Activated CD4-positive, alpha-beta memory T cell treated with anti-CD3 and anti-CD28 coated beads for 36 hours (primary cell): Measurements from ENCODE around the gene TRERF1. TPM values are rescaled to one million over a fixed set of nuclear protein-coding genes. Genes with fewer than 3 reads are reported as not detected.

ENCODE experiments used
- CTCF ChIA-PET: fragments of 350-600 bp; sonication (Branson Sonifier 250); formaldehyde crosslinking; loops from one replicate; lab custom pipeline; 2021; ENCODE audit warnings: antibody characterized with exemption, inconsistent platforms; lab: Charles Lee
- POLR2A ChIA-PET: fragments of 350-600 bp; sonication (Branson Sonifier 250); formaldehyde crosslinking; loops from one replicate; lab custom pipeline; 2021; ENCODE audit warnings: antibody characterized with exemption; lab: Charles Lee
- DNase-seq: peaks from one replicate; pipeline ENCODE4 v3.0.0-alpha.2; 2020
- H3K27ac Mint-ChIP-seq: one replicate; pipeline ENCODE4 v1.8.0; 2021; ENCODE audit warnings: mixed read lengths
- H3K27me3 Mint-ChIP-seq: one replicate; pipeline ENCODE4 v1.8.0; 2021; ENCODE audit warnings: mixed read lengths
- H3K36me3 Mint-ChIP-seq: one replicate; pipeline ENCODE4 v1.8.0; 2021; ENCODE audit warnings: mixed read lengths
- H3K4me1 Mint-ChIP-seq: one replicate; pipeline ENCODE4 v1.8.0; 2021; ENCODE audit warnings: low read depth, mixed read lengths
- H3K4me3 Mint-ChIP-seq: one replicate; pipeline ENCODE4 v1.8.0; 2021; ENCODE audit warnings: mild to moderate bottlenecking, mixed read lengths
- H3K9me3 Mint-ChIP-seq: one replicate; pipeline ENCODE4 v1.8.0; 2021; ENCODE audit warnings: mixed read lengths
- intact Hi-C: fragments of 100-400 bp; cut with micrococcal nuclease; formaldehyde crosslinking; loops from one replicate; pipeline ENCODE4 v1.15.1; 2023
- total RNA-seq, 2 experiments: library from RNA; stranded (reverse); gene quantifications; one replicate each; pipeline ENCODE4 v1.2.3, GENCODE V29; 2021

Gene TRERF1
- total RNA-seq, 2 experiments from 2014 or later: 16.3 to 16.7 TPM

DNA sequence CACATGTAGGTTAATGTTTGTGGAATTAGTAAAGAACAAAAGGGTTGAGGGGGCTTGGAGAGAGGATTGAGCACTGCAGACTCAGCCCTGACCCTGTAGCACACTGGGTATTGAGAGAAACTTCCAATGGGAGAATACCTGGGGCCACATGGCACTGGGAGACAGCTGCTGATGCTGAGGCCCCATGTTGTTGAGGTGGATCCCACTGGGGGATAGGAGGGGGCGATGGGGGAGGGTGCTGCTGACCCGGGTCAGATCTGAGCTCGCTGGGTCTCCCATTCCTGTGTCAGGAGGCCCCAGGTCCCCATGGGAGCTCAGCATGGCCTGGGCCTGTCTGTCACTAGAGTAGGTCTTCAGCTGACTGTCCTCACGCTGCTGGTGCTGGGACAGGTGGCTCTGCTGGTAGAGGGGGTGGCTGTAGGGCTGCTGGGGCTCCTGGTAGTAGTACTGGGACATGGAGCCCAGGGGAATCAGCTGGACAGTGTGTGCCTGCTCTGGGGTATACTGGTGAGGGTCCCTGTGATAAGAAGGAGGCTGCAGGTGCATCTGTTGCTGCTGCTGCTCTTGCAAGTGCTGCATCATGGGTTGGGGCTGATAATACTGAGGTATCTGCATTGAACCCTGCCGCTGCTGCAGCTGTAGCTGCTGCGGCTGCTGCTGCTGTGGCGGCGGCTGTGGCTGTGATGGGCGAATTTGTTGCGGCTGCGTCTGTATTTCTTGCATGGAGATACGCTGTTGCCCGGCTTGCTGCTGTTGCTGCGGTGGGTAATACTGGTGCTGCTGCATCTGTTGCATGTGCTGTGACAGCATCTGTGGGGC is 183.5 kb downstream of the TRERF1 start:
- H3K4me3 Mint-ChIP-seq: no peak overlapping the region
- intact Hi-C loops: no loop called here
- ChIA-PET CTCF (interaction anchor here (10.6 kb wide), 1 partner anchor 279 kb away, joined by 120 read pairs; no protein-coding TSS in a partner anchor), POLR2A (no interaction called here)
- no peak for DNase-seq
- no peaks in the 10 kb centered on the region for H3K27me3 Mint-ChIP-seq
- peaks cover 13% of the 10 kb centered on the region for H3K36me3 Mint-ChIP-seq
- no peak overlapping the region for H3K27ac Mint-ChIP-seq
- H3K9me3 Mint-ChIP-seq: no peaks in the 10 kb centered on the region
- peaks cover 5% of the 10 kb centered on the region for H3K4me1 Mint-ChIP-seq

DNA sequence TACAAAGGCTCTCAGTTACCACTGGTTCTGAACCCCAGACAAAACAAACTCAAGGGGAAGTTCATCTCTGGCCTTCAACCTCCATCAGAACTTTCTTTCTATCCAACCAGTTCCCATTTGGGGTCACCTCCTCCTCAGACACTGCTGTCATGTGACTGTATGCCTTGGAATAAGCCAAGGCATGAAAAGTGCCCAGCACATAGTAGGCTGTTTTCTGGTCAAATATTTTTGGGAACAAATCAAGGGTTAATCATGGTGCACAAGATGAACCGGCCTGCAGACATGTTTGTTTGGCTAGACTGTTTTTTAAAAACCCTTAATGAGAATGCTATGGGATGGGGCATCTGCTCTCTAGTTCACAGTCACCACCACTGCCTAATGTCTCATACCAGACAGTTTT is 185.2 kb downstream of the TRERF1 start:
- ChIA-PET POLR2A (no interaction called here), CTCF (interaction anchor here (10.6 kb wide), 1 partner anchor 280 kb away, joined by 120 read pairs; no protein-coding TSS in a partner anchor)
- Mint-ChIP-seq H3K9me3 (no peaks in the 10 kb centered on the region), H3K27ac (no peak overlapping the region), H3K36me3 (peaks cover 17% of the 10 kb centered on the region), H3K4me3 (no peak overlapping the region), H3K27me3 (no peaks in the 10 kb centered on the region), H3K4me1 (peaks cover 4% of the 10 kb centered on the region)
- intact Hi-C loops: no loop called here
- no peak for DNase-seq

DNA sequence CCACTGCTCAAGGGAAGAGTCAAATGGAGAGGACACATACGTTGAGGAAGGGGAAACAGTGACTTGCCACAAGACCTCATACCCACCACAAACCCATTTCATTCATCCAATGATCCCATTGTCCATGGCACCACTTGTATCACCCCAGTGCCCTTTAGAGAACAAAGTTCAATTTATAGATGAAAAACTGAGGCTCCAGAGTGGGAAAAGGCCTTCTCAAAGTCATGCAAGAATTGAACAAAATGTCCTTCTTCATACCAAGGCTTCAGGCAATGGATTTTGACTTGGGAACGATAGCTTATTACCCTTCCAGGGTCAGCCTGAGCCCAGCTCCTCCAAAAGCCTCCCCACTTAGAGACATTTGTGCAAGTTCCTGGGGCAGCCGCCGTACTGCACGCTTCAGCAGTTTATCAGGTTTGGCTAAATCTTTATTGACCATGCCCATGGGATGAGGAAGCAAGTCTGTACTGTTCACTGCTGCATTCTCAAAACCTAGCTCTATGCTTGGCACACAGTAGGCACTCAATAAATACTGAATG is 186.8 kb downstream of the TRERF1 start:
- Mint-ChIP-seq H3K36me3 (peaks cover 17% of the 10 kb centered on the region), H3K4me3 (no peak overlapping the region), H3K4me1 (peaks cover 4% of the 10 kb centered on the region), H3K27me3 (no peaks in the 10 kb centered on the region), H3K27ac (no peak overlapping the region), H3K9me3 (no peaks in the 10 kb centered on the region)
- DNase-seq: no peak
- ChIA-PET CTCF (interaction anchor here (2.0 to 10.6 kb wide), 2 partner anchors 267 to 282 kb away, joined by 8 to 120 read pairs; no protein-coding TSS in a partner anchor), POLR2A (no interaction called here)
- intact Hi-C loops: loop anchor here (5.0 kb wide), 1 partner anchor 267 kb away; no protein-coding TSS in a partner anchor

DNA sequence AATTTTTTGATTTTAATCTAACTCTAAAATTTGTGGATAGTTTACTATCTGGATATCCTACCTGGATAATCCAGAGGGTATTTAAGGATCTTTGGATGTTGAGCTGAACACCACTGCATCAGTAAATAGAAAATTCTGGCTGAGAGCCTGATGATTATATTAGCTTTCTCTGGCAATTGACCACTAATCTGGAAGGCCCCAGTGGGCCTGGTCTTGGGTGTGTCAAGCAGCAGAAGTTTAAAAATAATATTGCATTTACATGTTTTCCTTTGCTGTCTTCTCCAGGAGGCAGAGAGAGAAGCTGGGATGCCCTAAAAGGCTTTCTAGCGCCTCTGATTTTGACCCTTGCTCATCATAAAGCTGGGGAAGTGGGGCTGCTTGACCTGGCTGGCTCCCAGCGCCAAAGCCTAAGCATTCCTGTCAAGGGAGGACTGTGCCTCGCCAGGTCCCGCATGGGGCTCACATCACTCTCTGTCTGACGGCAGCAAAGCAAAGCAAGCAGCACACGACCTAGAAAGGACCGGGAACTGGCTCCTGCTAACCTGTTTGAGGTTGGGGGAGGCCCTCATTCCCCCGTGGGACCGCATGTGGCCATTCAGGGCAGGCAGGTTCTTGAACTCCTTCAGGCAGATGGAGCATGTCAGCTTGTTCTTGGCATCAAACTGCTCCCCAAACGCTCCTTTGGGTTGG is 187.4 kb downstream of the TRERF1 start:
- peaks cover 15% of the 10 kb centered on the region for H3K36me3 Mint-ChIP-seq
- intact Hi-C loops: loop anchor here (5.0 kb wide), 1 partner anchor 268 kb away; no protein-coding TSS in a partner anchor
- H3K9me3 Mint-ChIP-seq: no peaks in the 10 kb centered on the region
- H3K4me1 Mint-ChIP-seq: no peaks in the 10 kb centered on the region
- no peak for DNase-seq
- H3K27me3 Mint-ChIP-seq: no peaks in the 10 kb centered on the region
- ChIA-PET POLR2A (no interaction called here), CTCF (interaction anchor here (2.0 to 10.6 kb wide), 3 partner anchors 17 to 282 kb away, joined by 7 to 120 read pairs (median 8); no protein-coding TSS in a partner anchor)
- H3K27ac Mint-ChIP-seq: no peak overlapping the region
- H3K4me3 Mint-ChIP-seq: no peak overlapping the region

DNA sequence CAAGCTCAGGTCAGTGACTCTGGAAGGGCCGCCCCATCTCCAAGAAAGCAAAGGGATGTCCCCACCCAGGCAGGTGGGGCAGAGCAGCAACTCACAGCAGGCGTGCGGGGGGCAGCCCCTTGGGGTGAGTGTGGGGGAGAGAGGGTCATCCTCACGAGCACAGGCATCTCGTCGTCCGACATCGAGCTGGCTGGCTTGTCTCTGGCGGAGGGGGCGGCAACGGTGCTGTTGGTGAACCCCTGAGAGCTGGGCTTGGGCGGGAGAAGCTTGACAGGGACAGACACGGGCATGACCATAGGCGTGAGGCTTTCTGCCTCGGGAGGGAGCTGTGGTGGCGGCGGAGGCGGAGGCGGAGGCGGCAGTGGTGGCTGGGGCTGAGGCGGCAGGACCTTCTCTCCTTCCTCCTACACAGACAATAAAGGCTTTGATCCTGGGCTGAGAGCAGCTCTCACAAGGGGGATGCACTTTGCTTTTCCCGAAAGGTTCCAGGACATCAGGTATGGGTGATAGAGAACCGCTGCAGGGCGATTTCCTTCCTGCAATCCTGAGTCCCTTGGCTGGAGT is 188.5 kb downstream of the TRERF1 start:
- no peak for DNase-seq
- CTCF ChIA-PET: interaction anchor here (0.9 to 10.6 kb wide), 5 partner anchors 18 to 284 kb away, joined by 3 to 120 read pairs (median 7); no protein-coding TSS in a partner anchor
- H3K9me3 Mint-ChIP-seq: no peaks in the 10 kb centered on the region
- no peak overlapping the region for H3K27ac Mint-ChIP-seq
- intact Hi-C loops: loop anchor here (5.0 kb wide), 1 partner anchor 269 kb away; no protein-coding TSS in a partner anchor
- H3K4me3 Mint-ChIP-seq: no peak overlapping the region
- H3K27me3 Mint-ChIP-seq: no peaks in the 10 kb centered on the region
- H3K4me1 Mint-ChIP-seq: no peaks in the 10 kb centered on the region
- POLR2A ChIA-PET: interaction anchor here (1.4 kb wide), 1 partner anchor 26 kb away, joined by 3 read pairs; no protein-coding TSS in a partner anchor
- peaks cover 10% of the 10 kb centered on the region for H3K36me3 Mint-ChIP-seq

DNA sequence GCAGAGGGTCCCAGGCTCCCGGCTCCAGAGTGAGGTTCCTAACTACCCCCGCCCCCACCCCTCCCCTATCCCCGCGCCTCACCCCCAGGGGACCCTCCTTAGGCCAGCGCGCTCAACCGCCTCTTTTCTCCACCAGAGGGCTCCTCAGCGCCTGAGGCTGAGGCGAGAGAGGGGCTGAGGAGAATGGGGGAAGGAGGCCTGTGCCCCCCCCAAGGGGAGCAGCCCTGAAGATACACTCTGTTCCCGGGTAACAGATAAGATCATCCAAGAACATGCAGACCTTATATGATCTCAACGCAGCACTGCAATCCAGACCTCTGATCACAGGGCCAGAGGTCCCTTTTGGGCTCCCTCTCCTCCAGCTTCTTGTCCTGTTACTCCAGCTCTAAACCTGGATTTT is 190.8 kb downstream of the TRERF1 start:
- H3K4me3 Mint-ChIP-seq: no peak overlapping the region
- no peaks in the 10 kb centered on the region for H3K4me1 Mint-ChIP-seq
- ChIA-PET CTCF (interaction anchor here (0.6 to 10.6 kb wide), 13 partner anchors 9 to 304 kb away, joined by 3 to 120 read pairs (median 3); partner anchors contain the start of gene UBR2), POLR2A (no interaction called here)
- H3K27me3 Mint-ChIP-seq: no peaks in the 10 kb centered on the region
- H3K9me3 Mint-ChIP-seq: no peaks in the 10 kb centered on the region
- intact Hi-C loops: loop anchor here (2.0 to 5.0 kb wide), 2 partner anchors 271 to 288 kb away; no protein-coding TSS in a partner anchor
- H3K27ac Mint-ChIP-seq: no peak overlapping the region
- peaks cover 20% of the 10 kb centered on the region for H3K36me3 Mint-ChIP-seq
- DNase-seq: peak; percentile 38

DNA sequence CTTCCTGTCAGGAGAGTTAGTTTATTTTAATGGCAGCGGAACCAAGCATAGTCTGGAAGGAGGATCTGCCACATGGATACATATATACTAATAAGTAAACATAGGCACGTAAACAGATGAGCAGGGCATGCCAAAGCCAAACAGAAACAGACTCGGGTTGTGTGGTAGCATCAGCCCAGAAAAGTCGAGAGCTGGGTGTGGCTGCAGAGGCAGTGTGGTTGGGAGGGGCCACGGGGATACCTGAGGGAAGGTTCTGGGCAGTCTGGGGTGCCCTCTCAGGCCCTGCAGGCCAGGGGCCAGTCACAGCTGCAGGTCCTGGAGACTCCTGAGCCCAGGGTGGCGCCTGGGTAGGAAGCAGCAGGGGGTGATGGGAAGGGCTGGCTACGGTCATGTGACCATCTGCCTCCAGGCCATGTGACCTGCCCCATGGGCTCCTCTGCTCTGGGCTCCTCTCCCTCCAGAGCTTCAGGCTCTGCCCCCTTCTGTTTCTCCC is 191.3 kb downstream of the TRERF1 start:
- peaks cover 3% of the 10 kb centered on the region for H3K4me1 Mint-ChIP-seq
- intact Hi-C loops: loop anchor here (2.0 to 5.0 kb wide), 2 partner anchors 272 to 288 kb away; no protein-coding TSS in a partner anchor
- ChIA-PET POLR2A (interaction anchor here (0.5 kb wide), 1 partner anchor 162 kb away, joined by 5 read pairs; no protein-coding TSS in a partner anchor), CTCF (interaction anchor here (0.6 to 10.6 kb wide), 5 partner anchors 98 to 304 kb away, joined by 3 to 120 read pairs (median 5); no protein-coding TSS in a partner anchor)
- no peak for DNase-seq
- no peaks in the 10 kb centered on the region for H3K27me3 Mint-ChIP-seq
- H3K9me3 Mint-ChIP-seq: no peaks in the 10 kb centered on the region
- H3K36me3 Mint-ChIP-seq: peaks cover 25% of the 10 kb centered on the region
- H3K4me3 Mint-ChIP-seq: no peak overlapping the region
- no peak overlapping the region for H3K27ac Mint-ChIP-seq

DNA sequence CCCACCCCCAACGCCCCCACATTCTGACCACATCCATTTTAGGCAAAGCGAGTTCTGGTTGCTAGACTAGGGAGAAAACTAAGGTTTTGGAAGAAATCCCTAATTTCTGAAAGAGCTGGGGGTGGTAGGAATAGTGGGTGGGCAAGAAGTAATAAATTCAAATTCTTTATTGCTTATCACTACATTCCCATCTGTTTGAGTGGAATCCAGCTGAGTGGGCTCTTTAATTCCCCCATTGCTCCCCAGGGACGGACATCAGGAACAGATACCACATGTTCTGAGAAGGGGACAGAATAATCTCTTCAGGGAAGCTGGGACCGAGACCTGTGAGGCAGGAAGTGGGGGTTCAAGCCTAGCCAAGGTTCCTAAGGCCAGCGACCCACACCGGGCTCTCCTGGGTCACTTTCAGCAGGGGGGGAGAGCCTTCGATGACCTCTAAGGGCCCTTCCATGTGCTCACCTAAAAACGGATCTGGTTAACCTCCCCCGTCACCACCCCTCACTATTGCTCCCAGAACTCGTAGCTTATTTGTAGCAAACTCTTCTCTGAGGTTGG is 191.8 kb downstream of the TRERF1 start:
- POLR2A ChIA-PET: interaction anchor here (0.5 kb wide), 1 partner anchor 163 kb away, joined by 5 read pairs; no protein-coding TSS in a partner anchor
- no peaks in the 10 kb centered on the region for H3K27me3 Mint-ChIP-seq

DNA sequence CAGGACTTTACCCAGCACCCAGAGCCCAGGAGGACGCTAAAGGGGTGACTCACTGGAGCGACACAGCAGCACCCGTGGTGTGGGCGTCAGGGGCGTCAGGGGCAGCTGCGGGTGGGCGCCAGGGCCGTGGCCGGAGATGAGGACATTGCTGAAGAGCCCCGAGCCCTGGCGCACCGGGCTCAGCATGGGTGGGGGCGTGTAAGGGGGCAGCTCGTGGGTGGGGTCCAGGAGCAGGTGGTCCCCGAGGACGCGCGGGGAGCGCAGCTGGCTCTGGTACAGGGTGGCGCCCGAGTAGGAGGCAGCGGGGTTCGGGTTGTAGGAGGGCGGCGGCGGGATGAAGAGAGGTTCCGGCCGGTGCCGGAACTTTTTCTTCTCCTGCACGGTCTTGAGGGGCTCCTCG is 192.4 kb downstream of the TRERF1 start:
- no peak for DNase-seq
- peaks cover 14% of the 10 kb centered on the region for H3K4me1 Mint-ChIP-seq
- no peak overlapping the region for H3K4me3 Mint-ChIP-seq
- intact Hi-C loops: no loop called here
- POLR2A ChIA-PET: no interaction called here
- H3K36me3 Mint-ChIP-seq: peaks cover 31% of the 10 kb centered on the region
- no peak overlapping the region for H3K27ac Mint-ChIP-seq
- CTCF ChIA-PET: interaction anchor here (0.5 to 10.6 kb wide), 3 partner anchors 200 to 287 kb away, joined by 3 to 120 read pairs (median 34); no protein-coding TSS in a partner anchor
- no peaks in the 10 kb centered on the region for H3K9me3 Mint-ChIP-seq
- H3K27me3 Mint-ChIP-seq: no peaks in the 10 kb centered on the region

More for the DNA sequence above, 191.8 kb downstream of the TRERF1 start:
- Mint-ChIP-seq H3K27ac (no peak overlapping the region), H3K9me3 (no peaks in the 10 kb centered on the region), H3K36me3 (peaks cover 27% of the 10 kb centered on the region), H3K4me1 (peaks cover 9% of the 10 kb centered on the region), H3K4me3 (no peak overlapping the region)
- CTCF ChIA-PET: interaction anchor here (0.6 to 10.6 kb wide), 5 partner anchors 99 to 305 kb away, joined by 3 to 120 read pairs (median 5); no protein-coding TSS in a partner anchor
- no peak for DNase-seq
- intact Hi-C loops: loop anchor here (2.0 to 5.0 kb wide), 2 partner anchors 272 to 289 kb away; no protein-coding TSS in a partner anchor

DNA sequence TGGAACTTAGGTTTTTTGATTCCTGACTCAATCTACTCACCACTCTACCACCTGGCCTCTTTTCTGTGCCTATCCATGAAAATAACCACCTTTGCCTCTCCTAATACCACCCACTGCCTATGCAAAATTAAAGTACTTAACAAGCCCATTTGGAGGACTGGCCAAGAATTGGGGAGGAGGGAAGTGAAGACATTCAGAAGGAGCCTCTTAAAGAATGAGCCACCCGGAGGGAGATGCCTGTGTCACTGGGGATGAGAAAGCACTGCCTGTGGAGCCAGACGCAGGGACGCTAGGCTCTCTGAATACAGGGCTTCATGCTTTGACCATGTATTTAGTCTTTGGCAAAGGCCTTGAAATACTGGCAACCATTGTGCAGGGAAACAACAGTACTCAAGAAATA is 194.1 kb downstream of the TRERF1 start:
- no peaks in the 10 kb centered on the region for H3K27me3 Mint-ChIP-seq
- H3K27ac Mint-ChIP-seq: no peak overlapping the region
- peaks cover 14% of the 10 kb centered on the region for H3K4me1 Mint-ChIP-seq
- no peak for DNase-seq
- intact Hi-C loops: no loop called here
- H3K9me3 Mint-ChIP-seq: no peaks in the 10 kb centered on the region
- ChIA-PET CTCF (interaction anchor here (1.0 kb wide), 1 partner anchor 290 kb away, joined by 4 read pairs; no protein-coding TSS in a partner anchor), POLR2A (no interaction called here)
- H3K4me3 Mint-ChIP-seq: no peak overlapping the region
- H3K36me3 Mint-ChIP-seq: peaks cover 36% of the 10 kb centered on the region
